Muscle of leg (tissue), 11 donors: Measurements from ENCODE around the gene TRAPPC1. TPM values are rescaled to one million over a fixed set of nuclear protein-coding genes. Genes with fewer than 3 reads are reported as not detected.
A peak's percentile ranks its signal among the peaks of the same experiment; 100 is the strongest.

Experiments
- DNase-seq: peaks from one replicate; pipeline ENCODE4 v3.0.0; 2013
- H3K27ac ChIP-seq: one replicate; pipeline ENCODE4 v1.5.1; 2013; ENCODE audit warnings: mild to moderate bottlenecking, low read length, control low read depth
- H3K27me3 ChIP-seq: one replicate; pipeline ENCODE4 v1.6.1; 2013; ENCODE audit warnings: low read length; ENCODE audit not compliant: control insufficient read depth, insufficient read depth
- H3K36me3 ChIP-seq: one replicate; pipeline ENCODE4 v1.6.1; 2013; ENCODE audit warnings: low read length; ENCODE audit not compliant: control insufficient read depth, insufficient read depth
- H3K4me1 ChIP-seq: one replicate; pipeline ENCODE4 v1.6.1; 2013; ENCODE audit warnings: low read length; ENCODE audit not compliant: control insufficient read depth, insufficient read depth
- H3K4me3 ChIP-seq: one replicate; pipeline ENCODE4 v1.5.1; 2013; ENCODE audit warnings: low read length, control low read depth
- H3K9me3 ChIP-seq: replicated peaks from 2 replicates; pipeline ENCODE4 v1.6.1; 2013; ENCODE audit warnings: low read depth, low read length; ENCODE audit not compliant: control insufficient read depth
- WGBS: methylation state at CpG from one replicate; pipeline ENCODE4 v1.1.5; 2013; ENCODE audit warnings: missing lambda C conversion rate; ENCODE audit not compliant: insufficient coverage; 5-methylcytosine and 5-hydroxymethylcytosine counted together
- polyA plus RNA-seq, 8 donors: library from polyadenylated mRNA; unstranded; fragments of 120-200 nt; gene quantifications; one replicate each; pipeline versions ENCODE4 v1.2.1 to v1.2.3, GENCODE V29; 2013; ENCODE audit warnings: inconsistent platforms in 1 of 8, low replicate concordance in 1 of 8; ENCODE audit not compliant: insufficient read length in 8 of 8, insufficient read depth in 1 of 8
- total RNA-seq: library from RNA; stranded (reverse); fragments of 120-200 nt; gene quantifications from one replicate; pipeline ENCODE4 v1.2.4, GENCODE V29; 2013

Gene TRAPPC1
- total and polyA plus RNA-seq, 9 donors = 14.3 to 107 (median 99.2) TPM

DNA sequence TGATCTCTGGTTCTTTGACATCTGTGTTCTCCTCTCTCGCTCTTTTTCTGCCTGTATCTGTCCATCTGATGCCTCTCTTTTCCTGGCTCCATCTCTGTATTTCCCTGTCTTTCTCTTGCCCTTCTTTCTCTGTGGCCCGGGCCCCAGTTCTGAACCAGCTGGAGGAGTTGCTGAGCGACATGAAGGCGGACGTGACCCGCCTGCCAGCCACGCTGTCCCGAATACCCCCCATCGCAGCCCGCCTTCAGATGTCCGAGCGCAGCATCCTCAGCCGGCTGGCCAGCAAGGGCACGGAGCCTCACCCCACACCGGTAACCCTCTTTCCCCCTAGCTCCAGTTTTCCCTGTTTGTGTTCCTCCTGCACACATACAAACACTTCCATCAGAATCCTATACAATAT is 21.5 kb downstream of the TRAPPC1 start:
- Histone ChIP-seq H3K27me3 (no peaks in the 10 kb centered on the region), H3K4me3 (no peak overlapping the region), H3K27ac (no peak overlapping the region), H3K36me3 (peaks cover 72% of the 10 kb centered on the region), H3K4me1 (peaks cover 9% of the 10 kb centered on the region), H3K9me3 (no peaks in the 10 kb centered on the region)
- WGBS = 88% methylated on average over 15 of the region's 15 CpGs
- DNase-seq = no peak

DNA sequence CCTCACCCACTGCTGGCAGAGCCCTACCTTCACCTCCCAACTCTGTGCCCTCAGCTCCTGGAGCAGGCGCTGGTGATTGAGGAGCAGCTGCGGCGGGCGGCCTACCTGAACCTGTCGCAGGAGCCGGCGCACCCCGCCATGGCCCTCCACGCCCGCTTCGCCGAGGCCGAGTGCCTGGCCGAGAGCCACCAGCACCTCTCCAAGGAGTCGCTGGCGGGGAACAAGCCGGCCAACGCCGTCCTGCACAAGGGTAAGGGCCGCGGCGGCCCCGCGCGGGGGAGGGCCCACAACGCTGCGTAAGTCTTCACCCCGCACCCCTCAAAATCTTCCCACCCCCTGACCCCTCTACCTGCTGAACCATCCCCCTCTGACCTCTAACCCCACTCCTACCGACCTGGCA is 22.7 kb downstream of the TRAPPC1 start:
- Histone ChIP-seq H3K27me3 (no peaks in the 10 kb centered on the region), H3K4me1 (no peaks in the 10 kb centered on the region), H3K27ac (no peak overlapping the region), H3K4me3 (no peak overlapping the region), H3K36me3 (peaks cover 84% of the 10 kb centered on the region), H3K9me3 (no peaks in the 10 kb centered on the region)
- no peak for DNase-seq
- WGBS = 89% methylated on average over 29 of the region's 29 CpGs

DNA sequence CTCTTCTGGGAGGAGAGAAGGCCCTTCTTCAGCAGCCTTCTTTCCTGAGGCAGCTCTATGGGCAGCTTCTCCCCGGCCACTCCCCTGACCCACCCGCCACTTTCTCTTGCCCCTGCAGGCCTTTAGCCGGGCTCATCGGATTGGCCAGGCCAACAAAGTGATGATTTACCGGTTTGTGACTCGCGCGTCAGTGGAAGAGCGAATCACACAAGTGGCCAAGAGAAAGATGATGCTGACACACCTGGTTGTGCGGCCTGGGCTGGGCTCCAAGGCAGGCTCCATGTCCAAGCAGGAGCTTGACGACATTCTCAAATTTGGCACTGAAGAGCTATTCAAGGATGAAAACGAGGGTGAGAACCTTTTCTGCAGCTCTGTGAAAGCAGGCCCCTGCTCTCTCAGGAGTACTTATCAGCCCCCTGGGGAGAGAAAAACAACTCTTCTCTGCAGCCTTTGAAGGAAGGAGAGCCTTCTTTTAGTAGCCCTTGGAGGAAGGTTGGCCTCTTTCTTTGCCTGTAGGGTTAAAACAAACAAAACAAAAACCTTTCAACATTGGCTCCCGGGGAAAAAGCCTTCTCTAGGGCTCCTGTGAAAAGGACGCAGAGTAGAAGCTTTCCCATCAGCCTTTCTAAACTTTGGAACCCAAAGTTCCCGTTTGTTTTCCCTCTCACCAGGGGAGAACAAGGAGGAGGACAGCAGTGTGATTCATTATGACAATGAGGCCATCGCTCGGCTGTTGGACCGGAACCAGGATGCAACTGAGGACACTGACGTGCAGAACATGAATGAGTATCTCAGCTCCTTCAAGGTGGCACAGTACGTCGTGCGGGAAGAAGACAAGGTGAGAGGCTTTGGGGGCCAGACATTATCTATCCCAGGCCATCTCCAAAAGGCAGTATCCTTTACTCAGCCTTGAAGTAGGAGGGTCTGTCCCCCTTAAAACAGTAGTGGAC is 28.3 kb downstream of the TRAPPC1 start:
- H3K4me3 ChIP-seq = no peak overlapping the region
- no peaks in the 10 kb centered on the region for H3K9me3 ChIP-seq
- 55% methylated on average over 17 of the region's 22 CpGs for WGBS
- H3K4me1 ChIP-seq = no peaks in the 10 kb centered on the region
- peaks cover 94% of the 10 kb centered on the region for H3K36me3 ChIP-seq
- no peak overlapping the region for H3K27ac ChIP-seq
- no peaks in the 10 kb centered on the region for H3K27me3 ChIP-seq
- no peak for DNase-seq

DNA sequence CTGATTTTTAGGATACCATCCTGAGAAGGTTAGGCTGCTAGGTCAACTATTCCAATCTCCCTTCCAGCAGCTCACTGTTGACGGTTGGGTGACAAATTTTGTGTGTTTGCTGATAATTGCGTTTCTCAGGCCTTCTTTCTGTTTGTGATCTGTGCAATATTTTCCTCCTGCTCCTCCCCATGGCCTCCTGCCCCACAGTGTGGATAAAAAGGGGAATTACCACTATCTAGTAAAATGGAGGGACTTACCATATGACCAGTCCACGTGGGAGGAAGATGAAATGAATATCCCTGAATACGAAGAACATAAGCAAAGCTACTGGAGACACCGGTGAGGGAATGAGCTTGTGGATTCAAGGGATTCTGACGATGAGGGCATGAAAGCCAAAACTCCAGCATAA is 34.0 kb downstream of the TRAPPC1 start:
- Histone ChIP-seq H3K9me3 (no peaks in the 10 kb centered on the region), H3K27ac (no peak overlapping the region), H3K4me3 (no peak overlapping the region), H3K27me3 (no peaks in the 10 kb centered on the region), H3K4me1 (peaks cover 13% of the 10 kb centered on the region), H3K36me3 (peaks cover 86% of the 10 kb centered on the region)
- 44% methylated on average over 4 of the region's 6 CpGs for WGBS
- DNase-seq = peak; percentile 80

DNA sequence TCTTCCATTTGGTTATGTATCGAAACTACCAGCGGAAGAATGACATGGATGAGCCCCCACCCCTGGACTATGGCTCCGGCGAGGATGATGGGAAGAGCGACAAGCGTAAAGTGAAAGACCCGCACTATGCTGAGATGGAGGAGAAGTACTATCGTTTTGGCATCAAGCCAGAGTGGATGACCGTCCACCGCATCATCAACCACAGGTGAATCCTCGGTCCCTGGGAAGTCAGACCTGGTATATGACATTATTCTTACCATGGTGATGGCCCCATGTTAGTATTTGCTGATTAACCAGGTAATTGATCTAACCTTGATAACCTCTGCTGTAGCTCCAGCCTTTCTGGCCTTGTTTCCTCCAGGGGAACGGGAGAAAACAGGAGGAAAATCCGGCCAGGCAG is 34.7 kb downstream of the TRAPPC1 start:
- H3K27me3 ChIP-seq = no peaks in the 10 kb centered on the region
- H3K4me3 ChIP-seq = no peak overlapping the region
- peaks cover 81% of the 10 kb centered on the region for H3K36me3 ChIP-seq
- WGBS = 82% methylated on average over 12 of the region's 13 CpGs
- peaks cover 17% of the 10 kb centered on the region for H3K4me1 ChIP-seq
- H3K9me3 ChIP-seq = no peaks in the 10 kb centered on the region
- no peak for DNase-seq
- H3K27ac ChIP-seq = no peak overlapping the region

DNA sequence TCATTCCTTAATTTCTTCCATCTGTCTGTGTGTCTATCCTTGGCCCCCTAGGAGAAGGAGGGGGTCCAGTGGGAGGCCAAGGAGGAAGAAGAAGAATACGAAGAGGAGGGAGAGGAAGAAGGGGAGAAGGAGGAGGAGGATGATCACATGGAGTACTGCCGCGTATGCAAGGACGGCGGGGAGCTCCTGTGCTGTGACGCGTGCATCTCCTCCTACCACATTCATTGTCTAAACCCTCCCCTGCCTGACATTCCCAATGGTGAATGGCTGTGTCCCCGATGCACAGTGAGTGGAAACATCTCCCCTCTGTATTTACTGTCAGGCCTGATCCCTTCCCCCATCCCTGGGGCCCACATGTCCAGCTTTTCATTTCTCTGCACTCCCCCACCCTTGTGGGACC is 36.9 kb downstream of the TRAPPC1 start:
- Histone ChIP-seq H3K27me3 (peaks cover 2% of the 10 kb centered on the region), H3K27ac (no peak overlapping the region), H3K4me3 (no peak overlapping the region), H3K9me3 (no peaks in the 10 kb centered on the region), H3K36me3 (peaks cover 83% of the 10 kb centered on the region), H3K4me1 (peaks cover 34% of the 10 kb centered on the region)
- DNase-seq = no peak
- 95% methylated on average over 3 of the region's 8 CpGs for WGBS

DNA sequence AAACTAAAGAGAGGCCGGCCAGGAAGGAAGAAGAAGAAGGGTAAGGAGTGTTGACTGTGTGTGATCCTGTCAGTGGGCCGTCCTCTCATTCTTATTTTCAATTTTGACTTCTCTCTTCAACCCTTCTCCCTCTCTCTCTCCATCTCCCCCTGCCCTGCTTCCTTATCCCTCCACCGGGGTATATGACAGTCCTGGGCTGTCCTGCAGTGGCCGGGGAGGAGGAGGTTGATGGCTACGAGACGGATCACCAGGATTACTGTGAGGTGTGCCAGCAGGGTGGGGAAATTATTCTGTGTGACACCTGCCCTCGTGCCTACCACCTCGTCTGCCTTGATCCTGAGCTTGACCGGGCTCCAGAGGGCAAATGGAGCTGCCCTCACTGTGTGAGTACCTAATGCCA is 37.5 kb downstream of the TRAPPC1 start:
- peaks cover 2% of the 10 kb centered on the region for H3K27me3 ChIP-seq
- H3K36me3 ChIP-seq = peaks cover 78% of the 10 kb centered on the region
- H3K4me3 ChIP-seq = no peak overlapping the region
- H3K9me3 ChIP-seq = no peaks in the 10 kb centered on the region
- peaks cover 40% of the 10 kb centered on the region for H3K4me1 ChIP-seq
- WGBS = no CpG with 5 or more reads among the region's 9 CpGs
- H3K27ac ChIP-seq = no peak overlapping the region
- no peak for DNase-seq

DNA sequence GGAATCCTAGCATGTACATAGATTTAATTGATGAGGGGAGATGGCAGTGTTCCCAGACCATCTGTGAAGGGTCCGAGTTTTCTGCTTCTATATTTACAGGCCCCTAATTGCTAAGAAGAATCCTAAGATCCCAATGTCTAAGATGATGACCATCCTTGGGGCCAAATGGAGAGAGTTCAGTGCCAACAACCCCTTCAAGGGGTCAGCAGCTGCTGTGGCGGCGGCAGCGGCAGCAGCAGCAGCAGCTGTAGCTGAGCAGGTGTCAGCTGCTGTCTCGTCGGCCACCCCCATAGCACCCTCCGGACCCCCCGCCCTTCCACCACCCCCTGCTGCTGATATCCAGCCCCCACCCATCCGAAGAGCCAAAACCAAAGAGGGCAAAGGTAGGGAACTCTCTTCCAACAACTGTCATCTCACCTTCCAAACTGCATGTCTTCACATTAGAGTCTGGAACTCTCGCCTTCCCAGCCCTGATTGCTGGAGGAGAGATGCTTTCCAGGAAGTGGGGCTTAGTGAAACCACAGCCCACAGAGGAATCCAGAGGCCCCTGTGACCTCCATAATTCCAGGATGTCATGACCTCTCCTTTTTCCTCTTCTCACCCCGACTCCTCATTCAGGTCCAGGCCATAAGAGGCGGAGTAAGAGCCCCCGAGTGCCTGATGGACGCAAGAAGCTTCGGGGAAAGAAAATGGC is 38.4 kb downstream of the TRAPPC1 start:
- 56% methylated on average over 3 of the region's 15 CpGs for WGBS
- peaks cover 49% of the 10 kb centered on the region for H3K4me1 ChIP-seq
- H3K27me3 ChIP-seq = peaks cover 2% of the 10 kb centered on the region
- H3K9me3 ChIP-seq = no peaks in the 10 kb centered on the region
- peak; percentile 74 for DNase-seq
- no peak overlapping the region for H3K4me3 ChIP-seq
- no peak overlapping the region for H3K27ac ChIP-seq
- H3K36me3 ChIP-seq = peaks cover 69% of the 10 kb centered on the region

DNA sequence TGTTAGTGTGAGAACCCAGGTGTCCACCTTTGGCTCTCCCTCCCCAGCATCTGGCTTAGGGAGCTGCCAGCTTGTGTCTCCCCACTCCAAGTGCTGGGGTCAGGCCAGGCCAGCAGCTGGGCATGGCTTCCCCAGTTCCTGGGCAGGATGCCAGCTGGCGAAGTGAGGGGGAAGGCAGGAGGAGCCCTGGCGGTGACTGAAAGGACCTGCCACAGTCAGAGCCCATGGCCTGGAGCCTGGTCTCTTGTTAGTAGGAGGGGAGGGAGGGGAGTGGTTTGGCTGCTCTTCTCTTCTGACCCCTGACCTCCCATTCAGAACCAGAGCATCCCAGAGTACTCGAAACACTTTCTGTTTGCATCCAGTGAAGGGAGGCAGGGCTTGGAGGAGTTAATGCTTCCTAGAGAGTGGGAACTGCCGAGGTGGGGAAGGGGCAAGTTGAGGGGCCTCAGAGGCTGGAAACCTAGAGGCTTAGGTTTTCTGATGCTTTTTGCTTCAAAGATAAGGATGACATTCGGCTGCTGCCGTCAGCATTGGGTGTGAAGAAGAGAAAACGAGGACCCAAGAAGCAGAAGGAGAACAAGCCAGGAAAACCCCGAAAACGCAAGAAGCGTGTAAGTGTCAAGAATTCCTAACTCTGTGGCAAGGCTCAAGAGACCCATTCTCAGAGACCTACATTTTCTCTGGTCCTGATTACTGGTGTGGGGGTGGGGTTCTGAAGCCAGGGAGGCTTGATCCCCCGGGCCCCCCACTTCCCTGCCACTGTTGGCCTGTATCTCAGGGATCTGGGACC is 42.4 kb downstream of the TRAPPC1 start:
- H3K4me1 ChIP-seq = peaks cover 77% of the 10 kb centered on the region
- 13% methylated on average over 7 of the region's 11 CpGs for WGBS

More for the DNA sequence above, 42.4 kb downstream of the TRAPPC1 start:
- H3K27ac ChIP-seq = peak overlapping the region; percentile 95
- peaks cover 37% of the 10 kb centered on the region for H3K36me3 ChIP-seq
- DNase-seq = peak; percentile 97
- no peaks in the 10 kb centered on the region for H3K9me3 ChIP-seq
- peaks cover 2% of the 10 kb centered on the region for H3K27me3 ChIP-seq
- H3K4me3 ChIP-seq = peak overlapping the region; percentile 22
